Stimulated activated CD4-positive, alpha-beta T cell treated with anti-CD3 and anti-CD28 coated beads, Interleukin-1b, Interleukin-23, amount 100 ng/mL, for 48 hours (primary cell): ENCODE results near the gene GABRQ.
"Not testable (repeated sequence)": the region's sequence is repeated elsewhere in the genome, so short reads cannot be mapped to it uniquely, and the experiment has no call there.

Experiments
- DNase-seq: peaks from one replicate; pipeline ENCODE4 v3.0.0-alpha.2; 2020

The GABRQ gene

DNA sequence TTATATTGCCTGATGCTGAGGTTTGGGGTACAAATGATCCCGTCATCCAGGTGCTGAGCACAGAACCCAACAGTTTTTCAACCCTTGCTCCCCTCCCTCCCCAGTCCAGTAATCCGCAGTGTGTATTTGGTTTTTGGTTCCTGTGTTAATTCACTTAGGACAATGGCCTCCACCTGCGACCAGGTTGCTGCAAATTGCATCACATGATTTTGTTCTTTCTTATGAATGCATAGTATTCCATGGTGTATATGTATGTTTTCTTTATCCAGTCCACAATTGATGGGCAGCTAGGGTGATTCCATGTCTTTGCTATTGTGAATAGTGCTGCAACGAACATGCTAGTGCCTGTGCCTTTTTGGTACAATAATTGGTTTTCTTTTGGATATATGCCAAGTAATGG, 25.4 kb downstream of the GABRQ start:
- no peak for DNase-seq

DNA sequence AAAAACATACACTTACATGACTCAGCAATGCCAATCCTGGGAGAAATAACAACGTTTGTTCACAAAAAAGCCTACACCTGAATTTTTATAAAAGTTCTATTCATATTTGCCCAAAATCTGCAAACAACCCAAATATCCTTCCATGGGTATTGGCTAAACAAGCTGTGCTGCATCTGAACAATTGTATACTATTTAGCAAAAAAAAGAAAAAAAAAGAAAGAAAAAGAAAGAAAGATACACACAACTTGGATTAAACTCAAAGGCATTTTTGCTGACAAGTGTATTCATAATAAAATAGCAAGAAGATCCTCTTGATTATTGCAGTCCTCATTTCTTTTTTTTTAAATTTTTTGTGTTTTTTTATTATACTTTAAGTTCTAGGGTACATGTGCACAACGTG, 36.4 kb downstream of the GABRQ start:
- no peak for DNase-seq

DNA sequence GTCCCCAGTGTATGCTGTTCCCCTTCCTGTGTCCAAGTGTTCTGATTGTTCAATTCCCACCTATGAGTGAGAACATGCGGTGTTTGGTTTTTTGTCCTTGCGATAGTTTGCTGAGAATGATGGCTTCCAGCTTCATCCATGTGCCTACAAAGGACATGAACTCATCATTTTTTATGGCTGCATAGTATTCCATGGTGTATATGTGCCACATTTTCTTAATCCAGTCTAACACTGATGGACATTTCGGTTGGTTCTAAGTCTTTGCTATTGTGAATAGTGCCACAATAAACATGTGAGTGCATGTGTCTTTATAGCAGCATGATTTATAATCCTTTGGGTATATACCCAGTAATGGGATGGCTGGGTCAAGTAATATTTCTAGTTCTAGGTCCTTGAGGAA, 37.0 kb downstream of the GABRQ start:
- DNase-seq: not testable (repeated sequence)

DNA sequence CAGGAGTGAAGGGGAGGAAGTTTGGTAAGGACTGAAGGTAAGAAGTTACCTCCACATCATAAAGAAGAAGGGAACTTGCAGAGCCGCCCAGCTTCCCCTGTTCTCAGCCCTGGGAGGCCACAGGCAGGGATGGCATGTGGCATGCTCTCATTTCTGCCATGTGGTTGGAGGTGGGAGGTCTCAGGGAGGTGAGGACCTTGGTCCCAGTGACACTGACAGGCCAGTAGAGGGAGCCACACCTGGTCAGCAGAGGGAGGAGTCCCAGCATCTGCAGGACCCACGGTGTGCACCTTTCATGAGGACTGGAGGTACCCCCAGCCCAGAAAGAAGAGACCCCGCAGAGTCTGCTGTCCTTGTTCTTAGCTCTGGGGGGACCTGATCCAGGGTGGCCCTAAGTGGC, 43.3 kb downstream of the GABRQ start:
- DNase-seq: not testable (repeated sequence)

DNA sequence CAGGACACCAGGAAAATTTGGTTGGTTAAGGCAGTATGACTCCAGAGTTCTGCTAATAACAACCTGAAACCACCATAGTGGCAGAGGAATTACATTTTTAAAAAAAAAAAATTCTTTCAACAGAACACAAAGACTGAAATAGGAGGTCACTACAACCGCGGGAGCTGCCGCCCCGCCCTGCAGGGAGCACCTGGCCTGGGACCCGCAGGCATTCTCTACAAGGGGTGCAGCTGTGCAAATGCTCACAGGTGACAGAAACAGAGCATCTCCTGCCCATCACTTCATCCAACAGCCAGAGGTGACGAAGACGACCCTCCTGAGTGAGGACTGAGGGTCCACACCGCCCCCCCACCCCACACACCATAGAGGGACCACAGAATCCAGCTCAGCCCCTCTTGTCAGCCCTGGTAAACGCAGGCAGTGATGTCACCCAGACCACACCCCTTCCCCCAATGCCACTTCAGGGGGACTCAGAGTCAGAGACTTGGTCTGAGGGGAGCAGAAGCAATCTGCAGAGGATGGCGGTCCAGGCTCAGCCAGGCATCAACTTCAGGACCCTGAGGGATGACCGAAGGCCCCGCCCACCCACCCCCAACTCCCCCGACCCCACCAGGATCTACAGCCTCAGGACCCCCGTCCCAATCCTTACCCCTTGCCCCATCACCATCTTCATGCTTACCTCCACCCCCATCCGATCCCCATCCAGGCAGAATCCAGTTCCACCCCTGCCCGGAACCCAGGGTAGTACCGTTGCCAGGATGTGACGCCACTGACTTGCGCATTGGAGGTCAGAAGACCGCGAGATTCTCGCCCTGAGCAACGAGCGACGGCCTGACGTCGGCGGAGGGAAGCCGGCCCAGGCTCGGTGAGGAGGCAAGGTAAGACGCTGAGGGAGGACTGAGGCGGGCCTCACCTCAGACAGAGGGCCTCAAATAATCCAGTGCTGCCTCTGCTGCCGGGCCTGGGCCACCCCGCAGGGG, 60.5 kb downstream of the GABRQ start, which contains the start of gene MAGEA3:
Gene MAGEA3 (plus strand): TSS at position 843 of the 980 bp plus-strand sequence. CDS start 2,039 bp downstream, outside the sequence.
- not testable (repeated sequence) for DNase-seq

DNA sequence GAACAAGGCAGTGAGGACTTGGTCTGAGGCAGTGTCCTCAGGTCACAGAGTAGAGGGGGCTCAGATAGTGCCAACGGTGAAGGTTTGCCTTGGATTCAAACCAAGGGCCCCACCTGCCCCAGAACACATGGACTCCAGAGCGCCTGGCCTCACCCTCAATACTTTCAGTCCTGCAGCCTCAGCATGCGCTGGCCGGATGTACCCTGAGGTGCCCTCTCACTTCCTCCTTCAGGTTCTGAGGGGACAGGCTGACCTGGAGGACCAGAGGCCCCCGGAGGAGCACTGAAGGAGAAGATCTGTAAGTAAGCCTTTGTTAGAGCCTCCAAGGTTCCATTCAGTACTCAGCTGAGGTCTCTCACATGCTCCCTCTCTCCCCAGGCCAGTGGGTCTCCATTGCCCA, 62.7 kb downstream of the GABRQ start:
- not testable (repeated sequence) for DNase-seq

DNA sequence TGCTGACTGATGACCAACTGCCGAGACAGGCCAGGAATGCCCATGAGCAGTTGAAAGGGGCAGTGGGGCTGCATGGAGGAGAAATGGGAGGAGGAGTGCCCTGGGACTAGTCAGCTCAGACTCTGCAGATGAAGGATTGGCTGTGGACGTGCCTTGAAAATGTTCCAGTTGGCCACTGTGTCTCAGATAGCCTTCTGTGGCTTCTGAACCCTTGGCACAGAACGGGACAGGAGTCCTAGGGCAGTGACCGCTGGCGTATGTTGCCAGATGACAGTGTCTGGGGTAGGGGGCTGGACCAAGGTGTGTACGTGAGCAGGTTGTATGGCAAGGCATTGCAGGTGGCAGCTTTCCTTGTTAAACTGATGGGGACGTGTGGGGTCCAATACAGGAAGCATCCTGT, 68.8 kb downstream of the GABRQ start:
- DNase-seq: not testable (repeated sequence)
